ENCODE results near the gene FUT7.

- no peak for TF ChIP-seq POLR2A (IDR thresholded peaks at IDR 0.05; ENCODE audit: low read depth, low read length)
- TF ChIP-seq SPI1 (IDR thresholded peaks at IDR 0.05; ENCODE audit: low read depth, low read length): no peak
- TF ChIP-seq TAF1 (IDR thresholded peaks at IDR 0.05; ENCODE audit: low read depth, low read length): no peak
- no peak for TF ChIP-seq PAX5 (IDR thresholded peaks at IDR 0.05; ENCODE audit: insufficient read depth, low read length, severe bottlenecking)
- no peak for TF ChIP-seq POLR2AphosphoS5 (IDR thresholded peaks at IDR 0.05; ENCODE audit: low read depth, low read length)
- no peak for TF ChIP-seq POU2F2 (IDR thresholded peaks at IDR 0.05; ENCODE audit: low read depth, low read length)
Measured at GRCh38 chr9:137001857-137002645, 29.8 kb downstream of the FUT7 start.

Measured in GM12891 (cell line).